Renal cortical epithelial cell (primary cell): ENCODE measurements around the gene ADM. TPM values are rescaled to one million over a fixed set of nuclear protein-coding genes. Genes with fewer than 3 reads are reported as not detected.

Source experiments
- DNase-seq: peaks from one replicate; pipeline ENCODE4 v3.0.0-alpha.2; 2011; ENCODE audit warnings: low read depth
- total RNA-seq: library from RNA; depleted of rRNA; stranded (reverse); fragments of >200 nt; gene quantifications from 2 replicates; pipeline ENCODE4 v1.2.3, GENCODE V29; 2014

Gene ADM
- total RNA-seq, 1 donor from 2014 or later = 57.3 TPM

DNA sequence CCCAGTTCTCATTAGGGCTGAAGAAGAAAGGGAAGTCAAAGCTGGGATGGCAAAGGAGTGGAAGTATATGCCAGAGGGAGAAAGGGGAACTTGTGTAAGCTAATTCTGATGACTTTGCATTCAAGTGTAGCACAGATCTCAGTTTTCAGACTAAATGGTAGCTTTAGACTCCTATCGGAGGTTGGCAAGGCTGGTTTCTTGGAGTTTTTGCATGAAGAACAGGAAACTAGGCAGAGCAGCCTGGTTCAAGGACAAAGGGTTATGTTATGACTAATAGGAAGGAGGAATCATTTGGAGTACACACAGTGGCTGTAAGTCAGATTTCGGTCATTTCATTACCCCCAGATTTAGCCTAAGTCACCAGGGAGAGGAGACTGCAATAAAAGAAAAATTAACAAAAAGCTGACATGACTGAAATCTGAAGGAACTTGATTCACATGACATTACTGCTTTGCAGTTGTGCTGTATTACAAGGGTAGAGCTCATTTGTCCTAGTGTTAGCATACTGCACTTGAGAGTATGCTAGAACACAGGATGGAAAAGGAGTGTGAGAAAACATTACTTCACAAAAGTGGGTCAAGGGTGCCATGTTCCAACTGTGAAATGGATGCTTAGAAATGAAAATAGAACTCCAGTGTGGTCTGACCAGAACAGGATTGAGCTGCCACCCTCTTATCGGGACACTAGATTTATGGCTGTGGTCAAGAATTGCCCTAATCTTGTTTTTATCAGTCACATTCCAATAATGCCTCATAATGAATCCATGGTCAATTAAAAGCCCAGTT, 23.6 kb downstream of the ADM start:
- peak; percentile 69 for DNase-seq

DNA sequence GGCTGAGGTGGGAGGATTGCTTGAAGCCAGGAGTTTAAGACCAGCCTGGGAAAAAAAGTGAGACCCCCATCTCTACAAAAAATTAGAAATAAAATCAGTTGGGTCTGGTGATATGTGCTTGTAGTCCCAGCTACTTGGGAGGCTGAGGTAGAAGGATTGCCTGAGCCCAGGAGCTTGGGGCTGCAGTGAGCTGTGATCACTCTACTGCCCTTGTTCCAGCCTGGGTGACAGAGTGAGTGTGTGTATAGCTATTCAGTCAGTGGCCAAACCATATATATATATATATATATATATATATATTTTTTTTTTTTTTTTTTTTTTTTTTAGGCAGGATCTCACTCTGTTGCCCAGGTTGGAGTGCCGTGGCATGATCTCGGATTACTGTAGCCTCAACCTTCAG, 24.5 kb downstream of the ADM start:
- no peak for DNase-seq

GRCh38 chr11:10329935-10330334, 25.1 kb downstream of the ADM start:
- peak; percentile 63 for DNase-seq

DNA sequence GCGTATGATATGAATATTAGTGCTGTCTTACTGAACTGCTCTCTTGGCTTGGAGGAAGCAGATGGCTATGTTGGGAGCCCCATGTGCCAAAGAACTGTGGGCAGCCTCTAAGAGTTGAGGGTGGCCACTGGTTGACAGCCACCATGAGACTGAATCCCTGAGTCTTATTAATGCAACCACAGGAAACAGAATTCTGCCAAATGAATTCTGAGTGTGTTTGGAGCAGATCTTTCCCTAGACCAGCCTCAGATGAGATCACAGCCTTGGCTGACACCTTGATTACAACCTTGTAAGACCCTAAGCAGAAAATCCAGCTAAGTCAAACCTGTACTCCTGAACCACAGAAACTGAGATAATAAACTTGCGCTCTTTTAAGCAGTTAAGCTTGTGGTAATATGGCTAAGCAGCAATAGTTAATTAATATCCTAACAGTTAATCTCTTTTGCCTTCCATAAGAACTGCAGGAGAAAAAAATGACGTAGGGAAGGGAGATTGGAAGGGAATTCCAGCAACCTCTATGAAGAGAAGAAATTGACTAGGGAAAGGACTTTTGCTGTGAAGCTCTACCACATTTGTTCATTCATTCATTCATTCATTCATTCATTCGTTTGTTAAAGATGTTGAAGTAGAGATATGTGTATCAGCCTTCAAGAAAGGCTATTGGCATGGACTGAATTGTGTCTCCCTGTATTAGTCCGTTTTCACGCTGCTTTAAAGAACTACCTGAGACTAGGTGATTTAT, 26.8 kb downstream of the ADM start:
- no peak for DNase-seq

GRCh38 chr11:10333490-10333889, 28.6 kb downstream of the ADM start:
- DNase-seq = no peak

GRCh38 chr11:10338287-10338686, 33.4 kb downstream of the ADM start:
- DNase-seq = no peak

GRCh38 chr11:10348650-10349280, 43.9 kb downstream of the ADM start:
- peak; percentile 95 for DNase-seq

GRCh38 chr11:10349281-10349665, 44.4 kb downstream of the ADM start:
- no peak for DNase-seq

DNA sequence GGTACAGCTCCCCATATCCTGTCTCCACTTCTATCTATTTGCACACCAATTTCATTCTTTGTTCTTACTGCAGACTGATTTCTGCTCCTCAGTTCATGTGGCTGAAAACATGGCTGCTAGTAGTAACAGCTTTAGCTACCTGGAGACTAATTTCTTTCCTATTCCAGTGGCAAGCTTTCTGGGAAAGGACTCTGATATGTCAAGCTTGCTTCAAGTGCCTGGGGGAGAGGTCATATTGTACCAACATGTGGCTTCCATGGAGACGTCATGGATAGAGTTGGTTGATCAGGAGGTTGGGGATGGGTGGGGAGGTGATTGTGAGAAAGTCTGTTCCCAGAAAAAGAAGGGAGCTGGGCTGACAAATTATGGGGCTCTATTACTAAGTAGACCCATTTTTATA, 44.9 kb downstream of the ADM start:
- DNase-seq = peak; percentile 49

- peak; percentile 93 for DNase-seq
Observed at GRCh38 chr11:10350334-10350733, 45.5 kb downstream of the ADM start.

- no peak for DNase-seq
Observed at GRCh38 chr11:10351435-10351764, 46.5 kb downstream of the ADM start.

DNA sequence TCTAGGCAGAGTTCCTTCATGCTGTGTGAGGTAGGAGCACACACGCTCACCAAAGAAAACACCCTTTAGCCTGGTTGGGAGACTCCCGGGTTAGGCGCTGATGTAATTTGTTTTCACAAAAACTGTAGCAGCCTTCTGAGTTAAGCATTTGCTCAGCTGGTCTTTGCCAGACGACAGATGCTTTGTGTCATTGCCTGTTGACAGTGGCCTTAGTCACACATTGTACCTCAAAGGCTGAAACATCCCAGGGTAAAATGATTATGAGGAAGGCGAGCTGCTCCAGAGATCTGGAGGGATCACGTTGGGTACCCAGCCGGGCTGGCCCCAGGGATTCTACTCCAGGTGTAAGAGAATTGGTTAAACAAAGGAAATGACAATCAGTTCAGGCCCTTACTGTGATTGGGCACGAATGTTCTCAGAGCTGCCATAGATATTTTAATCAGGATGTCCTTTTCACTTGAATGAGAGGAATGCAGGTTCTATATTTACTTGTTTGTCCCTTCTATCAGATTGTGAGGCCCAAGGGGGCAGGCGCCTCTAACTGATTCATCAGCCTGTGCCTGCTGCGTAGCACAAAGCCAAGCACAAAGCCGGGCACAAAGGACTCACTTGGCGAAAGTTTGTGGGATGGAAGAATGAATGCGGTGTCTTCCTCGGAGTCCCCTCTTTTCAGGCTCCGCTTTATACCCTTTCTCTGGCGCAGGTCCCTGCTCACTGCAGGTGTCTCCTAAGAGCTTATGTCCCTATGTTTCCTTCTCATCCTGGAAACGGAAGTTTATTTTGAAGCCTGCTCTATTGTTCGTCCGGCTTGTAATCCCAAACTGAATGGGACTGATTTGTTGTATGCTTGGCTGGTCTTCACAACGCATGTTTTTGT, 47.1 kb downstream of the ADM start:
- peak; percentile 88 for DNase-seq

- no peak for DNase-seq
Observed at GRCh38 chr11:10352921-10353550, 48.2 kb downstream of the ADM start.

GRCh38 chr11:10354389-10354788, 49.5 kb downstream of the ADM start:
- DNase-seq = no peak

- peak; percentile 82 for DNase-seq
Observed at GRCh38 chr11:10355257-10355661, 50.4 kb downstream of the ADM start.

GRCh38 chr11:10356161-10356560, 51.3 kb downstream of the ADM start:
- no peak for DNase-seq

Other genes with a start within 250 kb of the ADM start
- gene SBF2, start 10.9 kb upstream of the ADM start, total RNA-seq = 31.6 and 51.4 TPM in 2 replicates
- gene AMPD3, start 150.2 kb downstream of the ADM start, total RNA-seq = 6.7 and 6.8 TPM in 2 replicates
- gene RNF141, start 236.1 kb downstream of the ADM start, total RNA-seq = 41.7 and 42.9 TPM in 2 replicates